ENCODE measurements around the gene TNFRSF11A.

- no peak for TF ChIP-seq CTCF (IDR thresholded peaks at IDR 0.05; ENCODE audit: poor library complexity, severe bottlenecking)
- no peak for TF ChIP-seq POLR2AphosphoS5 (IDR thresholded peaks at IDR 0.05)
- TF ChIP-seq RAD21 (conservative IDR thresholded peaks at IDR 0.05), result no peak
- no peak for TF ChIP-seq EP300 (conservative IDR thresholded peaks at IDR 0.05; ENCODE audit: poor library complexity, severe bottlenecking)
Observed at GRCh38 chr18:62389761-62390481, 64.8 kb downstream of the TNFRSF11A start.

Data from neural cell (in vitro differentiated cells).